Measurements from ENCODE around the gene UTS2B.

GRCh38 chr3:191372122-191372521 is 41.8 kb upstream of the UTS2B start:
- TF ChIP-seq RAD21 (IDR thresholded peaks at IDR 0.05; ENCODE audit: low read length) = no peak
- no peak for TF ChIP-seq USF1 (IDR thresholded peaks at IDR 0.05; ENCODE audit: borderline replicate concordance, low read depth)
- no peak for TF ChIP-seq EP300 (IDR thresholded peaks at IDR 0.05; ENCODE audit: borderline replicate concordance in 1 of 2, low read depth in 1 of 2, low read length in 1 of 2)
